G401 (cell line): Measurements from ENCODE around the gene SGO2. TPM values are rescaled to one million over a fixed set of nuclear protein-coding genes. Genes with fewer than 3 reads are reported as not detected.
"Not testable (repeated sequence)": the region's sequence is repeated elsewhere in the genome, so short reads cannot be mapped to it uniquely, and the experiment has no call there.

Source experiments
- DNase-seq: peaks from one replicate; pipeline ENCODE4 v3.0.0-alpha.2; 2015; ENCODE audit warnings: low spot score
- in situ Hi-C: cut with HindIII; loops from 2 replicates; pipeline ENCODE4 v1.10.0; 2016; ENCODE audit warnings: low sequenced_read_pairs, mixed read lengths
- total RNA-seq: library from RNA; depleted of rRNA; stranded (reverse); fragments of >200 nt; shearing (Covaris generic); gene quantifications from 2 replicates; pipeline ENCODE4 v1.2.3, GENCODE V29; 2014

SGO2 gene
- total RNA-seq, 1 experiment from 2014 or later = 8.6 TPM

DNA sequence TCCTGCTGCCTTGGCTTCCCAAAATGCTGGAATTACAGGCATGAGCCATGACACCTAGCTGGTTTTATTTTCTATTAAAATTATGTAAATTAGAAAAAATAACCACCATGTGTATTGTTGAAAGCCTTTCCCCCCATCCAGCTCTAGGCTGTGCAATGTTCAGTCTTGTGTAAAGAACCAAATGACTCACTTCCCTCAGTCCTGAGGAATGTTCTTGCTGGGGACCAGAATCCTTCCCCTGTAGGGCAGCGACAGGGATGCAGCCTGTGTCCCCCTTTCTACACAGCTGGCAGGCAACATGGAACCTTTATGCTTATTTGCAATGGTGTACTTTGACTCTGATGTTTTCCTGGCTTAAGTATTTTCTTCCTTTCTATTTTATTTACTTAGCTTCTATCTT, 89.2 kb downstream of the SGO2 start:
- in situ Hi-C loops = no loop called here
- DNase-seq = no peak

DNA sequence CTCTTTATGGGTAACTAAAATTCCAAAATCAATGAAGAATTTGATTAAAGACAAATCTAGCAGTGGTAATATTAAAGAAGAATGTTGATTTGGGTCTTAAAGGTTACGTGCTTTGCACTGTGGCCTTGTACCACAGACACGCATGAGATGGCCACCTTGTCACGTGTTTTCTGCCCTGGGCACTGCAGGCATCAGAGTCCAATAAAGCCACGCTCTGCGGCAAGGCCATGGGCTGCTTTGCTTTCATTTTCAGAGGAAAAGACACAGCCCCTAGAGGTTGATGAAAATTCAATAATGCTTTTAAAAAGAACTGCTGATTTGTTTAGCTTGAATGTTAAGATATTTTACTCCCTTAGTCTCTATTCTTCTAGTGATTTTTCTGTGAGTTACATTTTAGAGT, 90.2 kb downstream of the SGO2 start:
- in situ Hi-C loops = no loop called here
- DNase-seq = no peak

DNA sequence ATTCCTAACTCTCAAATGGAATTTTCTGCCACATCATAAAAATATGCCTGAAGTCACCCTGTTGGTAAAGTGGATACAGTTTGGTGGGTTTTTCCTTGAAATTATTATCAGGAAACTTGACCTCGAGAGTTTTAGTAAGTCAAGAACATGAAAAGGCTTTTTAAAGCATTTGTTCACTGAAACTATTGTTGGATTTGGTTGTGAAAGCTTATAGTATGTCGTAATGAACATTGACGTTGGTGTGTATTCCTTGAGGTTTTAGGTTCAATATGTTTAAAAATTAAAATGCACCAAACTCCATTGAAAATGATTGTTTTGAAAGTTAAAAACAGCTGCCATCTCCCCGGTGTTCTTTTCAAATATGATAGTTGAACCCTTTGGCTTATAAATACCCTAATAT, 90.6 kb downstream of the SGO2 start:
- in situ Hi-C loops = no loop called here
- DNase-seq = no peak

DNA sequence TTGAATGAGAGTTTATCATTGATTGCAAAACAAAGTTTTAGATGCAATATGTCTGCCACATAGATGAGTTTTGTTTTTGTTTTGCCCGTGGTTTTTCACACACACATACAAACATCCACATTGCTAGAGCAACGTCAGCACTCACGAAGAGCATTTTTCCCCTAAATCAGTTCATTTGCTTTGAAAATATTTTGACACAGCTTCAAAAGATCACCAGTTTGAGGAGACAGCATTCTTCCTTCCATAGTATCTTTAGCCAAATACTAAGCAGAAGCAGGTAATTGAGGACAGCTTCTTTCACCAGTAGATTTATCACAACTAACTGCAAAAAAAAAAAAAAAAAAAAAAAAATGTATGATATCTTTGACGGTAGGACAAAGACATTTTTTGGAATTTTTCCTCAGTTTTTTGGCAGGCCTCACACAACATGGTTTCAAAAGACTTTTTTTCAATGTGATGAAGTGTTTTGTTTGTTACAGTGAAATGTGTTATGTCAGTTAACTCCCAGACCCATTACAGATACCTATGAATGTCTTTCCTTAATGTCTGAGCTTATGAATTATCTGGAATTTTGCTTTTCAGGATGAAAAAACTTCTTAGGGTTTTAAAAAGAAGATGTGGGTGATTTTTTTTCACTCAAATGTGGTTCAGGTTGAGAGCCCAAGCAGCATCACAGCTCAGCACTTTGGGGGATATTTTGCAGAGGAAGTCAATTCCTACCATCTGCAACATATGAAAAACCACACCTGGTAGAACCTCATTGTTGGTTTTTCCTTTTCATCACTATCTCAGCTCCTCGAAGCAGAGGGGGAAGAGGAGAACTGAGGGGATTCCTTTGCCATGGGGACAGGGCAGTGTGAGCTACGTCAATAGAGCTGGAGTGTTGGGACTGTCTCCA, 91.4 kb downstream of the SGO2 start:
- DNase-seq = no peak
- in situ Hi-C loops = no loop called here

DNA sequence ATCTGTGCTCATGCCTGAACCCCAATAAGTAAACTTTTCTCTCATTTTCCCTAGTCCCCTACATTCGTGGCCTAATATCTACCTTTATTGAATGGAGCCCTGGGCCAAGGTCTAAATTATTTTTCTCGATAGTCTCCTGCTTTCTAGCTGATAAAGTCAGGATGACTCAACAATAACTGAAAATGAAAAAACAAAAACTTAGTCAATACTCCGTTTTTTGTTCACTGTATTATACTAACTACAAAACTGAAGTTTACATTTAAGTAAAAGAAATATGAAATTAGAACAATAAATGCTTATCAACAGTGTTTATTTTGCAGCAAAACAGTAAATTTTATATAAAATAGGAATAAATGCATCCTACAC, 92.0 kb downstream of the SGO2 start:
- in situ Hi-C loops = no loop called here
- DNase-seq = no peak

DNA sequence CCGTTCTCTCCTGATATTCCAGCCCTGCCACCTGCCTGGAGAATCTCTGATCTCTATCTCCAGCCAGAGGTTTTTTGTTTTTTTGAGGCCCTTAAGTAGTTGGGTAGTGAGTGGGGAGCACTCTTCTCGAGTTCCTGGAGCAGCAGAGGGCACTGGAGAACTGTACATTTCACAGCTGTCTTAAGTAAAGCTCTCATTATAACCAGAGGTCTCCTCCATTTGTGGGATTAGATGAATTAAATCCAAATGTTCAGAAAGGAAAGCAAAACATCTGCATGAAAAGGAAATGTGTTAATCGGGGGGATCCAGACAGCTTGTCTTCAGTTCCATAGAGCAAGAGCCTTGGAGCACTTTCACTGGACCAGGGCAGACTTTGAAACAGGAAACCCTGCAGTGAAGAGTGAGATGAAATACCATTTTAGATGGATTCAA, 92.6 kb downstream of the SGO2 start:
- no peak for DNase-seq
- in situ Hi-C loops = no loop called here

DNA sequence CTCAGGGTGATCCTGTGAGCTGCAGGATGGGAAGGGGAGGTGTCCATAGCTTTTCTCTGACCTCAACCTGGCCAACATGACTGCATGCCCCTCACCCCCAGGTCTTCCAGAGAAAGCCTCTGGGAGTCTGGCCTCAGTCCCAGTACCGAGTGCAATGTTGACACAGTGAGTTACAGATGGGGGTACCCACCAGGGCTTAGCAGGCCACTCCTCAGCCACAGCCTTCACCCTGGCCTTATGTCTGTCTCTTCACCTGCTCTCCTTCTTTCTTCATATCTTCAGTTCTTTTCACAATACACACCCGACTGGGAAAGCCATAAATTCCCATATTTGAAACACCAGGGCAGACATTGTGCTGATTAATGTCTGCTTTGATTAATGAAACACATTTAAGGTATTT, 93.3 kb downstream of the SGO2 start:
- in situ Hi-C loops = no loop called here

DNA sequence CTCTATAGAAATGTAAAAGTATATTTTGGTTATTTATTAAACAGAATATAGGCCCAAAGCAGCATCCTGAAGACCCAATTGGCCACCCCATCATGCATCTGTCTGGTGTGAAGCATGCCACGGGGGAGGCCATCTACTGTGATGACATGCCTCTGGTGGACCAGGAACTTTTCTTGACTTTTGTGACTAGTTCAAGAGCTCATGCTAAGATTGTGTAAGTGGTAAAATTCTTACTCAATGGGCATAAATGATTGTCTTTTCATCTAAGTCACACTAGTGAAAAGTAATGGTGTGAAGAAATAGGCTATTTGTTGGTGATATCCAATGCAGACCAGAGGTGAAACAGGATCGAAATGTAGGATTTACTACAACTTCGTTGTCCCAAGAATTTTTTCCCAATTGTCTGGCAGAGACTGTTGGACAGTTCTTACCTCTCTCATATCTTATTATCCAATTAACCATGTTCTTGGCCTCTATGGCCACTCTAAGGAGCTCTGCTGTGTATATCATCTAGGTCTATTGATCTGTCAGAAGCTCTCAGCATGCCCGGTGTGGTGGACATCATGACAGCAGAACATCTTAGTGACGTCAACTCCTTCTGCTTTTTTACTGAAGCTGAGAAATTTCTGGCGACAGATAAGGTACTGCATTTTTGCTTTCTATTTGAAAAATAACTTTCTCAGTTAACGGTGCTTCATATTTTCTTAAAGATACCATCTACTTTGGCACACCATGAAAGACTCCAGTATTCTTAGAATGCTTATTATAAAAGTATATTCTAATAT, 94.8 kb downstream of the SGO2 start:
- in situ Hi-C loops = no loop called here
- no peak for DNase-seq

More for the DNA sequence above, 93.3 kb downstream of the SGO2 start:
- no peak for DNase-seq

DNA sequence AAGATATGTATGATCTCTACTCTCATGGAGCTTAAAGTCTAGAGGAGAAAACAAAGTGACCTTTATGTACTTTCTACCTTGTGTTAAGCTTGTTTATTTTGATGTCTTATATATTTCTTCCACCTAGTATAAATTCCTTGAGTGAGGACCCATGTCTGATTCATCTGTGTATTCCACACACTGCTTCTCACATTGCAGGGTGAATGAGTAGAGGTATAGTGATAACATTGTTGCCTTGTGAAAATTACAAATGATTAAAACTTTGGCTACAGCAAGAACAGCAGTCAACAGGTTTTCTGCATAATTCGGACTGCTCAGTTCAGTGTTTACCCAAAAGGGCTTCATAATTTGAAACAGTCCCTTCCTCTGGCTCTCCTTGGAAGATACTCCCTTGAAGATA, 96.1 kb downstream of the SGO2 start:
- no peak for DNase-seq
- in situ Hi-C loops = no loop called here

DNA sequence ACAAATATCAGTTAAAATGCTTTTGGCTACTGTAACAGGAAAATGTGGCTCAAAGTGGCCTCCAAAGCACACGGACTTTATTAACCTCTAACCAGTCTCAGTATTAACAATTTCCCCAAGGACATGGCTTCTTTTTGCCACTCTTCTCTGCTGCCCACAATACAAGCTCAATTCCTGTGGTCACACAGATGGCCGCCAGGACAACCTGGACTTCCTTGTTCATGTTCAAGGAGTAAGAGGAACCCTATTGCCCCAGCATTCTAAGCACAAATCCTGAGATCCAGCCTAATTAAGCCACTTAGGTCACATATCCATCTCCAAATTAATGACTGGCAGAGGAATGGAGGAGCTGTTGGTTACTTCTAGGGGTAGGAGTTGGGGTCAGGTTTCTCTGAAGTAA, 98.0 kb downstream of the SGO2 start:
- no peak for DNase-seq
- in situ Hi-C loops = no loop called here

DNA sequence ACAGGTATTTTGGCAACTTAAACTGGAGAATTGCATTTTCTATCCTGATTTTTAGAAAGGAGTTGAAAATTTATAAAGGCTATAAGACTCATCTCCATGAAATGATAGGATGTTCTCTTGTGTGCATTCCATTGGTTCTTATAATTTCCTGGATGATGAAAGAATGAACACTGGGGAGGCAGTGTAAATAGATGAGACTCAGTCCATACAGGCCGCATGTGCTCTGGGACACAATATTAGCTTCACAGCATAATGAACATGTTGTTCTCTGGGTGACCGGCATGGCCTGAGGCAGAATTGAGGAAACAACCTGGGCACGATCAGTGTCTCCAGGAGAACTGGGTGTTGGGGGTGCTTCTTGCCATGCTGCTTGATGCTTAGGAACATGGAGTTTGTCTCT, 98.7 kb downstream of the SGO2 start:
- DNase-seq = no peak
- in situ Hi-C loops = no loop called here

DNA sequence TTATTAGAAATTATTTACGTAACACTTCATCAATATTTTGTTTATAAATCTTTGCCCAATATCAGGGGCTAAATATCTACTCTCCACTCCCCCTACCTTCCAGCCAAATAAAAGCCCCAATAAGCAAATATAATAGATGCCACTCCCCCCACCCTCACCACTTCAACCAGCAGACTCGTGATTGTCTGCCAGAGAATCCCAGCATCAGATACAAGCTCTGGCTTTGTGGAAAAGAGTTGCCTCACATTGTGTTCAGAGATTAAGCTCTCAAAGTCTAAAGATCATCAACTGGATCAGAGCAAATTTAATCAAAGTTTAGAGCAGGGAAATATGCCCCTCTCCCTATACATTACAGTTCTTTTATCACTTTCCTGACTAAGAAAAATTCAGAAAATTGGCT, 99.3 kb downstream of the SGO2 start:
- in situ Hi-C loops = no loop called here
- no peak for DNase-seq

DNA sequence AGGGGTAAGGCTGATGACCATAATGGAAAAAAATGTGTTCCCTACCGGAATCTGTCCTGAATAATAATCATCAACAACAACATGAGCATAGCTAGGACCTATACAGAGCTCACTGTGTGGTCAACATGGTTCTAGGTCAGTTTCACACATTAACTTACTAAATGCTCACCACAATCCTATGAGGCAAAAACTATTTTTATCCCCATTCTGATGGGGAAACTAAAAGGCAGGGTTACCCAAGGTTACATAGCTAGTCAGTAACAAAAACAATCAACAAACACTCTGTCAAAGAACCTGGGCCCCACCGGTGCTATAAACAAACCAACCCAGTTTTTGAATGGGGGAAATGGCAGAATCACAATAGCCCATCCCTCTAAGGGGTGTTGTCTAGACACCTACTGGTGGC, 100.0 kb downstream of the SGO2 start:
- no peak for DNase-seq
- in situ Hi-C loops = no loop called here

DNA sequence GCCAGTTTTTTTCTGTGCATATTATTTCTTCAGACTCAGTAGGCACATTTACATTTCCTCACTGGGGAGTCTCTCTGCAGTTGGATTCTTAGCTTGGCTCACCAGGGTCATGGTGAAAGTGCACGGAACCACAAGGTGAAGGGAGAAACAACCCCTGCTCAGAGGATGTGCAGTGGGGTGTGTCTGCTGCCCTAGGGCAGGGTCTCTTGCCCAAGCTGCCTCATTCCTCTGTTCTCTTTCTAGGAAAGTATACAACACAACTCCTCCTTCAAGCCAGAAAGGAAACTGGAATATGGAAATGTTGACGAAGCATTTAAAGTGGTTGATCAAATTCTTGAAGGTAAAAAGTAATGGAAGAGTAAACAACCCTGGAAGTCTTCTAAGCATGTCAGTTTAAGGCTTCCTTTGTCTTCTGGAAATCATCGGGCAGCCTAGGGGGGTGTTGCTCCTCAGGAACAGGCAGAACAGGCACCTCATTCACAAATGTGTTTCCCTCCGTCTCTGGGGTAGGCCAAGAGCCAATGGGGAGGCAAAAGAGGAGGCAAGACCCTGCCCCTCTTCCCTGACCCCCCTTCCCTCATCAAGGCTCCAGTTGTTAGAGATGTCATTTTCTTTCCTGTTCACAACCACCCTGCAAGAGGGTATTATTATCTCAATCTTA, 101.2 kb downstream of the SGO2 start:
- in situ Hi-C loops = no loop called here

DNA sequence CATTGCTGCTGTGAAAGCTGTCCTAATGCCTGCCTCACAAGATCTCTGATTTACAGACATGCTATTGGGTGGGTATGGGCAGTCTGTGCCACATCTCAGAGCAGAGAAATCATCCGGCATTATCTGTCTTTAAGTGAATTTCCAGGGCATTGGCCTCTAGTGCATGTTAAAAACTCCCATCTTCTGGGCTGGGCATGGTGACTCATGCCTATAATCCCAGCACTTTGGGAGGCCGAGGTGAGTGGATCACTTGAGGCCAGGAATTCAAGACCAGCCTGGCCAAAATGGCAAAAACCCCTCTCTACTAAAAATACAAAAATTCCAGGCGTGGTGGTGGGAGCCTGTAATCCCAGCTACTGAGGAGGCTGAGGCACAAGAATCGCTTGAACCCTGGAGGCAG, 102.5 kb downstream of the SGO2 start:
- DNase-seq, in situ Hi-C loops: not testable (repeated sequence)

More for the DNA sequence above, 101.2 kb downstream of the SGO2 start:
- DNase-seq = no peak

DNA sequence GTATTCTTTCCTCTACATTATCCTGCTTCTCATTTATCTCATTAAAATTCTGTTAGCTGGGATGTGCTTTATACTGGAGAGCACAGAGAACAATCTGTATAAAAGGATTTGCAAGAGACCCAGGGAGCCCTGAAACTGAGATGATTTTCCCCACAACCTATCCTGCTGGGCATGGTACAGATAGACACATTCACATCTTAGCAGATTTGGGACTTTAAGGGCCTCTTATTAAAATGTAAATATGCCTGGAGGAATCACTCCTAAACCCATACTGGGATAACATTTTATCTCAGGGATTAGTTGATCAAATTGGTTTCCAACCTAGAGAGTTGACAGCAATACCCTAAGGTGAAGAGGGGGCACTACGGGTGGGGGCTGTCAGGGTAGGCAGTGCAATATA, 105.3 kb downstream of the SGO2 start:
- in situ Hi-C loops = no loop called here
- DNase-seq = no peak
